HG02970 (cell line): Measurements from ENCODE around the gene PARK7.
"Not testable (repeated sequence)": the region's sequence is repeated elsewhere in the genome, so short reads cannot be mapped to it uniquely, and the experiment has no call there.

ENCODE experiments used
- ATAC-seq: cut with Tn5 transposase; IDR thresholded peaks from one replicate; pipeline ENCODE4 v1.9.1; 2021; ENCODE audit warnings: mild to moderate bottlenecking, moderate library complexity, moderate number of reproducible peaks; ENCODE audit not compliant: unreplicated experiment, low FRiP score

The PARK7 gene

DNA sequence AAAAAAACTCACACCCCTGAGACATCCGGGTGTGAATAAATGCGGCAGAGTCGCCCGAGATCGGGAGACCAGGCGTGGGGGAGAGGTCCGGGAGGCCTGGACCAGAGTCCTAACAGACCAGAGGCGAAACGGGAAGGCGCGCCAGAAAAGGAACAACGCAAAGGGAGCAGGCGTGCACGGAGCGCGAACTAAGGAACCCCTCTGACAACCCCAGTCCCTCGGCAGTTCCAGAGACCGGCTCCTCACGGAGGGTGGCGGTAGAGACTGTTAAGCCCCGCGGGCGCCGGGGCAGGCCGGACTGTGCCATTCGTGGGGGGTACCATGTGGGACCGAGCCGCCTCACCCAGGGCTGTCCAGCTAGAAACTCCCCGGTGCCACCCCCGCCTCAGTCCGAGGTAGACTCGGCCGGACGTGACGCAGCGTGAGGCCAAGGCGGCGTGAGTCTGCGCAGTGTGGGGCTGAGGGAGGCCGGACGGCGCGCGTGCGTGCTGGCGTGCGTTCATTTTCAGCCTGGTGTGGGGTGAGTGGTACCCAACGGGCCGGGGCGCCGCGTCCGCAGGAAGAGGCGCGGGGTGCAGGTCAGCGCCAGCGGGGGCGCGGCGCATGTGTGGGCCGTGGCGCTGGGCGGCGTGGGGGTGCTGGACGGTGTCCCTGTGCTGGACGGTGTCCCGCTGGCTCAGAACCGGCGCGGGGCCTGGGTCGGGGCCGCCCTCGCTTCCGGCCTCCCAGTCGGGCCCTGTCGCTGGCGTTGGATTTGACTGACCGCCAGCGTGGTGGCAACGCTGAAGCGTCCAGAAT lies at the start of gene PARK7:
PARK7 (plus strand) TSS at position 496 of the 798 bp plus-strand sequence. CDS start 1,075 bp downstream, outside the sequence.
- ATAC-seq, result peak; percentile 96

DNA sequence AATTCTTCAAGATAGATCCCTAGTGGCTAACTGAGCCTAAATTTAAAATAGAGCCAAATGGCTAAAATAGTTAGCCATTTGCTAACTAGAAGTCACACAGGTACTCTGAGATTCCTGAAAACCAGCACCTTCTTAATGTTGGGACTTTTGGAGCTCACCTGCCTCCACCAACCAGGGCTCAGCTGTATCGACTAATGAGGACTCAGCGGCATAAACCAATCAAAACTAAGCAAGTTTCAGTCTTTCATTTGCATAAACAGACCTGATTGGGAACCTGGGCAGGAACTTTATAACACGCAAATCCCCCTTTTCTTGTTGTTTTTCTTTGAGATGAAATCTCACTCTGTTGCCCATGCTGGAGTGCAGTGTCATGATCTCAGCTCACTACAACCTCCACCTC lies 49.4 kb upstream of the PARK7 start:
- ATAC-seq, result no peak

DNA sequence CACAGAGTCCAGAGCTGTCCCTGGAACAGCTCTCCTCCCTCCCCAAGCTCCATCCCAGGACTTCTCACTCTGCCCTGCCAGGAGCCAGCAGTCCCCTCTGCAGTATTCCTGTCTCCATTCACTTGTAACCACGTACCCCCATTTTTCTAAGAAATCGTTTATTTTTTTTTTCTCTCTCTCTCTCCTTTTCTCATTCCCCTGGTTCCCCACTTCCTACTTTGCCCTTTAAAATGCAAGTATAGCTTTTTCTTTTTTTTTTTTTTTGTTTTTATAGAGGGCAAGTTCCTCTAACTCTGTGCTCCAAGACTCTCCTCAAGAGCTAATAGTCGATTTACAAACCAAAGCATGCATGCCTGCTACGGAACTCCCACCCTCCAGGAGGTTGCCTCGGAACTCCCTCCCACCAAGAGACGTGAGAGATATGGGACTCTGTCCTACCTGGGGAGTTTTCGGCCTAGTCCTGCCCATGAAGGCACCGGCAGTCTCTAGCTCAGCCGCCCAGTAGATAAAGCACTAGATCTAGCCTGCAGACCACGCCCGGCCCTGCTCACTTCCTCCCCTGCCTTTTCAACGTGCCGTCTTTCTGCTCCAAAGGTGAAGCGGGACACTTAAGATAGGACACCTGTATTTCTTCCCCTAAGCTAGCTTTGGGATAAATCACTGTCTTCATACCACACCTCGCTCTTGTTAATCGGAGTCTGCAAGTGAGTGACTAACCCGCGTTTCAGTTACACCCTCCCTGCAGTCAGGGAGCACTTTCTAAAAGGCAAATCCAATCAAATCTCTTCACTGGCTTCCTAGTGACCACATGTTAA lies 48.6 kb upstream of the PARK7 start:
- ATAC-seq, result no peak

DNA sequence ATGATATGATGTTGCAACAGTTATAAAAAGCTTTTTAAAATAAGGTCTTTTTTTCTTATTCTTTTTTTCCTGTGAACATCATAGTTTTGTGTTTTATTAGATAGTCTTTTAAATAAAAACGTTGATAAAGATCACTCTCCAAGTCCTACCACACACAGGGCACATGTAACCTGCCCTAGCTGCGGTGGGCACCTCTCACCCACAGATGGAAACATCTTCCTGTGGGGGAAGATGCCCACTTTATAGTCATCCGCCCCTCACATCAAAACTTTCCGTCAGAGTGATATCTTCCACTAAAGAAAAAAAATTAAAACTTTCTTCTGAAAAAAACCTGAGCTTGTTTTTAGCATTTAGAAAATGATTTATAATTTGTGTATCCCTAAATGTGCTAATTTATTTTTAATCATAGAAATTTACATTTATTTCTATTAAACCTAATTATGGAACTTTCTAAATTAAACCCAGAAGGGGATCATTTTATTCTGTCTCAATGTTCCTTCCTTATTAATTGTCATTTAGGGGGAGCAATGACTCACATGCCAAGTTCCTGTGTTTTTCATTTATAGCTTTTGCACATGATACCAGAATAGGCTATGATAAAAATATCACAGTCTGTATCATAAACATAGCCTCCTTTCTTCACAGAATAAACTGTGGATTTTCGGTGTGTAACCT lies 45.5 kb upstream of the PARK7 start:
- ATAC-seq, result no peak

DNA sequence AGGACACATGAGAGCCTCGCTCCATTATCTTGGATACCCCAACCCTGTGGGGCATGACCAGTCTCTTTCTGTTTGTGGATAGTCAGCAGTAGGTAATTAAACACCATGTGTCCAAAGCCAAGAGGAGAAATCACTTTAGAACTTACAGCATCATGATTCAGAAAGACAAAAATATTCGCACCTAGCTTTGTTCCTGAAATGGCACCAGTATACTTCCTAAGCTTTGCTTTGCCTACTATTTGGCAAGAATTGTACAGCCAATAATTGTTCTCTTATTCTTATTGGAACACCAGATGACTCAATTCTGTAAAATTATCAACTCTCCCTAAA lies 45.0 kb upstream of the PARK7 start:
- no peak for ATAC-seq

DNA sequence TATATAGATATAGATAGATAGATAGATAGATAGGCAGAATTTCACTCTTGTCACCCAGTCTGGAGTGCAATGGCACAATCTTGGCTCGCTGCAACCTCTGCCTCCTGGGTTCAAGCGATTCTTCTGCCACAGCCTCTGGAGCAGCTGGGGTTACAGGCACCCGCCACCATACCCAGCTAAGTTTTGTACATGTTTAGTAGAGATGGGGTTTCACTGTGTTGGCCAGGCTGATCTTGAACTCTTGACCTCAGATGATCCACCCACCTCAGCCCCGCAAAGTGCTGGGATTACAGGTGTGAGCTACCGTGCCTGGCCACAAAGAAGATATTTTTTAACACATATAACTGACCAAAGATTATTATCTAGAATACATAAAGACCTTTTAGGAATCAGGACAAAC lies 43.5 kb upstream of the PARK7 start:
- ATAC-seq, result not testable (repeated sequence)

DNA sequence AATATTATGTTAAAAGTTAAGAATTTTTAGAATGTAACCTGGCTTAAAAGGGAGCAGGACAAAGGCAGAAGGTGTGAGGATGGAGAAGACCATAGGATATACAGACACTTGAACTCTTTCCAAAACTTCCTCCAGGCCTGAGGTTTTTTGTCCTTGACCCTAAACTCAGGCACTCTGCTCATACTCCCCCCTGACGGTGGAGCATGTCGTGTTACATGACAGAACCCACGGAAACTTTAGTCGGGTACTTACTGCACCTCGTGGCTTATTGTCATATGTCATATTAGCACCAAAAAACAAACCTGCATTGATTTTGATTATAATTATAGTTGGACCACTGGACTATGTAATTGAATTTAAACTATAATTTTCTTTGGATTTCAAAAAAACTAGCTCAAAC lies 41.6 kb upstream of the PARK7 start:
- ATAC-seq, result no peak

DNA sequence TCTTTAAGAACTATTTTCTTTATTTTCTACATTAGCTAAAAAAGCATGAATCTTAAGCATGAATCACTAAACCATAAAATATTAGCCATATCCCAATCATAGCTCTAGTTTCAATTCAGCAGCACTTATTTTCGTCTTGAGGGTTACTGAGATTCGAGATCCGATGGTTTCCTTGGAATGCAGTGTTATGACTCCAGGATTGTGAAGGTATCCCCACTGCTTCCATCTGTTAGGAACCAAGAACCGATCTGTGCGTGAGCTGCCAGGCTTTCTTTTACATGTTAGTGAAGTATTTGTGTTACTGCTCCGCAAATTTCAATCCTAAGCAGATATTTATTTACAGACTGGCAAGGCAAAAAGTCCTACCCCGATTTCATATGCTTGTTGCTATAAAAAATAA lies 39.7 kb upstream of the PARK7 start:
- ATAC-seq, result no peak

DNA sequence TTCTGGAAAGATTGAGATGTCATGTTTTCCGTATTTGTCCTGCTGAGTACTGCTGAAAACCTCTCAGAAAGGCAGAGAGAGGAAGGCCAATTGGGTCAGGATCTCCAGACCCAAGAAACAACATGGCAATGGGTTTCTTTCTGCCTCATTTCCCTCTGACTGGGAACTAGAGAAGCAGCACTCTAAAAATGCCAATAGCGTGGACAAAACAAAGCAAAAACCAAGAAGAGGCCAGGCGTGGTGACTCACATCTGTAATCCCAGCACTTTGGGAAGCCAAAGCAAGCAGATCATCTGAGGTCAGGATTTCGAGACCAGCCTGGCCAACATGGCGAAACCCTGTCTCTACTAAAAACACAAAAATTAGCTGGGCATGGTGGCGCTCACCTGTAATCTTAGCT lies 39.2 kb upstream of the PARK7 start:
- no peak for ATAC-seq

DNA sequence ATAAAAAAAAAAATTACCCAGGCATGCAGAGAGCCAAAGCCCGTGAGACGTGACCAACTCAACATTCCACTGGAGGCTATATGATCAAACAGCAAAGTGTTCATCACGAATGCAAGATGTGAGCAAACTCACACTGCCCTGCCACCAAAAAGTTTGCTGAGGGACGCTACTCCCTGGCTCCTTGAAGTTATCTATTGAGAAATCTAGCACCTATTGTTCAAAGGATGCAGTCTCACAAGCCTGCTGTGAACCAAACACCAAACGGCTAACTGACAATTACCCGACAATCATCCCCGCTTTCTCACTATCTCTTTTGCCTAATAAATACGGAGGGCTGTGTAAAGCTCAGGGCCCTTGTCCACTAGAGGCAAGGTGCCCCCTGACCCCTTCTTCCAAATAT lies 34.5 kb upstream of the PARK7 start:
- not testable (repeated sequence) for ATAC-seq

DNA sequence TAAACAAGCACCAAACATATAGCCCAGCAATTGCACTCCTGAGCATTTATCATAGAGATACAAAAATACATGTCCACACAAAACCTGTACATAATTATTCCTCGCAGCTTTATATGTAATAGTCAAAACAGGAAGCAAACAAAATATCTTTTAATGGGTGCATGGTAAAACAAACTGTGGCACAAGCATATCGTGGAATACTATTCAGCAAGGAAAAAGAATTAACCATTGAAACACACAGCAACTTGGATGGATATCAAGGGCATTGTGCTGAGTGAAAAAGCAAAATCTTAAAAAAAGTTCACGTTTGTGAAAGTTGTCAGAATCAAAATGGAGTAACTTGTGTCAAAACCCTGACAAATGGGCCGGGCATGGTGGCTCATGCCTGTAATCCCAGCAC lies 33.3 kb upstream of the PARK7 start:
- no peak for ATAC-seq

DNA sequence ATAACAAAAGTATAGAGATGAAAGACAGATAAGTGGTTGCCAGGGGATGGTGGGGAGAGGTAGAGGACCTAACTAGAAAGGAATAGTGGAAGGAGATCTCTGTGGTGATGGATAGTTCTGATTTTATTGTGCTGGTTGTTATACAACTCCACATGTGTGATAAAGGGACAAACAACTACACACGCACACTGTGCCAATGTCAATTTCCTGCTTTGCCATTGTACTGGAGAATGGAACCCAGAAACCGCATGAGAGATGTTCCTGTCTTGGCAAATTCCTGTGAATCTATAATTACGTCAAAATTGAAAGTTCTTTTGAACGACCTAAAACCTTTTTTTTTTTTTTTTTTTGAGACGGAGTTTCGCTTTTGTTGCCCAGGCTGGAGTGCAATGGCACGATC lies 31.9 kb upstream of the PARK7 start:
- no peak for ATAC-seq

DNA sequence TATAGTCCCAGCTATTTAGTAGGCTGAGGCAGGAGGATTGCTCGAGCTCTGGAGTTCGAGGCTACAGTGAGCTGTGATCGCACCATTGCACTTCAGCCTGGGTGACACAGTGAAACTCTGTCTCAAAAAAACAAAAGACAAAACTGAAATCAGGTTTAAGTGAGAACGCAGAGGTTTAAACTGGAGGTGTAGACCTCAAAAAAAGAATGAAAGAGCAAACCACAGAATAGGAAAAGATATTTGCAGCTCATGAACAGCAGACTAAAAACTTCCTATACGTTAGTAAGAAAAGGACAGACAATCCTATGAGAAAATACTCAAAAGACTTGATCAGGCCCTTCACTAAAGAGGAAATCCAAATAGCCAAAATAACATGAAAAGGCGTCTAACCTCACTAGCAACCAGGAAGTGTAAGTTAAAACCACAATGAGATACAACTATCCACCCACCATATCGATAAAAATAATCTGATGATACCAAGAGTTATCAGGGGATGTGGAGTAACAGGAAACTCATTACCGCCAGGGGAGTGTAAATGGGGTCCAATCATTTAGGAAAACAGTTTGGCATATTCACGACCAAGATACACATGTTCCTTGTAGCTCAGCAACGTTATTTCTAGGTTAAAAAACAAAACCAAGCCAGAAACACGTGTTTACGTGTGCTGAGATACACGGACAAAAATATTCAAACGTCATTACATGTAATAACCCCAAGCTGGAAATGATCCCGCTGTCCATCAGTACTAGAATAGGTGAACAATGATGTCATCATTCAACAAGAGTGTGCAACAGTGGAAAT lies 30.7 kb upstream of the PARK7 start:
- ATAC-seq, result no peak

DNA sequence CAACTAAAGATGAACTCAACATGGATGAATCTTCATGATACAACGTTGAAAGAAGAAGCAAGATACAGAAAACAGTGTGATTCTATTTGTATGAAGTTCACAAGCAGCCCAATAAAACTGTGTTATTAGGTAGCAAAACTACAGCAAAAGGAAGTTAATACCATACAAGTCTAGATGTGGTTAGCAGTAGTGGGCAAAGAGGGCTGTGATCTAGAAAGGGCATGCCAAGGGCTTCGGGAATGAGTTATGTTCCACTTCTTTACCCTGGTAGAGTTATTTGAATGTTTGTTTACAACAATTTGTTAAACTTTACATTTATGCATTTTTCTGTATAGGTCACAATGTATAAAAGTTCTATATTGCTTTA lies 30.1 kb upstream of the PARK7 start:
- no peak for ATAC-seq

DNA sequence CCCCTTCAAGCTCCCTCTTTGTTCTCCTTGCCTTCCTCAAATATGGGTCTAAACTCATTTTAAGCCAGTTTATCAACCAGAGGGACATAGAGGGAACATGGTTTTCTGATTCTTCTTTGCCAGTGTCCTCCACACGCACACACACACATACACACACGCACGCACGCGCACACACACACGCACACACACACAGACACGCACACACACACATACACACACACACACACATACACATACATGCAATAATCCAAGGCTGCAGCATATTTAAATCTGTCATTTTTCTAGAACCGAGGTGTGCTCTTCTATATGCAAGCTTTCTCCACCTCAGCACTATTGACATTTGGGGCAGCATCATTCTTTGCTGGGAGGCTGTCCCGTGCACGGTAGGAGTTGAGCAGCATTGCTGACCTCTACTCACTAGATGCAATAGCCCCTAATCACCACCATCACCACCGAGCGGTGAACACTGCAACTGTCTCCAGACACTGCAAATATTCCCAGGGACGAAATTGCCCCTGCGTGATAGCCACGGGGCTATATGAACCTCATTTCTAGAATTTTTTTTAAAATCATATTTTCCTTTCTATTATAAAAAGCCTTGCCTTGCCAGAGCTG lies 28.9 kb upstream of the PARK7 start:
- no peak for ATAC-seq

DNA sequence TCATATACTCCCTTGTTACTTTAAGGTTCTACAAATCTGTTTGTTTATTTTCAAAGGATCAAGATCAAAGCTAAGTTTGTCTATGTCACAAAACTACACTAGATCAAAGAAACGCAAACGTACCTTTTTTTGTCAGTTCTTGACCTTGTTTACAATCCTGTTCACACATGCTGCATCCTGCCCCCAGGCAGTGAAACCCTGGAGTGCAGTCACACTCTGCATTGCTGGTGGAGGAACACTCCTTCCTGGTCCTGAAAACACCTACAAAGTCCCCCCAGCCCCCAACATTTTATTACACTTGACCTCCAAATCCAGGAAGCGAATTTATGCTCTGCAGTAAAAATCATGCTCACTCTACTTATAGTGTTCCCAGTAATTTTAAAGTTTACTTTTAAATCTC lies 23.4 kb upstream of the PARK7 start:
- ATAC-seq, result no peak

DNA sequence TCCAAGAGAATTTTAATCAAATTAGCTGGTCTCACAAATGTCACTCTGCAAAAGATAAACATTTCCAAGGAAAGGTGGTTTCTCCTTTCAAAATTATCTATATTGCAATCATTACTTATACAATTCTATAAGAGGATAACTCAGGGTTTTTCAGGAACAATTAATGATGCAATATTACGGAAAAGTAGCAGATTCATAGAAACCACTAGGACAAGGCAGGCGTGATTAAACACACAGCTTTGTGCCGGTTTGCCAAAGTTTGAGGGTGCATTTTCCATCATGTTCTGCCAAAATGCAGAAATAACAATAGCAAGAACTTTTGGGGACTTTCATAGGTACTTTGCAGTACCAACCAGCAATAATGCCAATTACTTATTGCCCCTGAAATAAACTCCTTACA lies 21.5 kb upstream of the PARK7 start:
- no peak for ATAC-seq

DNA sequence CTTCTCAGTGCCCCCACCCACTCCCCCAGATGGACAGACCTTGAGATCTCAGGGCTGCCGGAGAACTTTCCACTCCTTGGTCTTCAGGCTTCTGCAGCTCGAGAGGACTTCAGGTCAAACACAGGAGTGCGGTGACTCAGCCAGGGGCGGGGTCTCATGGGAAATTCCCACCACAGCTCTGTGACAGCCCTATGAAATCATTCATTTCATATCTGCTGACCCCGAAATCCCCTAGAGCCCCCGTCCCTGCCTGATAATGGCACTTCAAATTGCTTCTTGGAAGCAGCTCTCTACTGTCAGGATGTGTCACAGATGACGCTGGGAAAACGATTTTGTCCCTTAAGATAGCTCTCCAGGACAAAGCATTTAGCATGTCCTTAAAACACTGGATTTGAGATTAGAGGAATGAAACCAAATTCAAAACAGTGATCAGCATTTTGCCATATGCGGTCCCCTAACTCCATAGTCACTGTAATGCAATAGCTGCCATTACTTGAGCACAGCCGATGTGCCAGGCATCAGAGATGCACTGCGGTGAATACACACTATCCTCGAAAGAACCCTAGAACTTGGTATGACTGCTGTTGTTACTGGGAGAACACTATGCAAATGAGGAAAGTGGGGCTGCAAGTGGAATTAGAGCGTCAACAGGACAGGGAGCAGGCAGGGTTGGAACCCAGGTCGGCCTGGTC lies 20.6 kb upstream of the PARK7 start, which contains the start of gene TNFRSF9:
TNFRSF9 (minus strand) TSS at position 95 of the 692 bp plus-strand sequence. CDS start 845 bp downstream, outside the sequence.
- no peak for ATAC-seq

DNA sequence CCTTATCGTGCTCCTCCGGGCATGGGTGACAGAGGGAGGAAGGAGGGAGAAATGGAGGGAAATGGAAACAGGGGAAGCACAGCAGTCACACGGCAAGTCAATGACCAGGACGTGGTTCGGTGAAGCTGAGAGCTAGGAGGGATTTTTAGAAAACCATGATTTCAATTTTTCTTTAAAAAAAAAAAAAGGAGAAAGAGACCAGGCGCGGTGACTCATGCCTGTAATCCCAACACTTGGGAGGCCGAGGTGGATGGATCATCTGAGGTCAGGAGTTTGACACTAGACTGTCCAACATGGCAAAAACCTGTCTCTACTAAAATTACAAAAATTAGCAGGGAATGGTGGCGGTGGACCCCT lies 20.1 kb upstream of the PARK7 start:
- no peak for ATAC-seq
